Kidney (tissue), 14 donors: ENCODE measurements around the gene SMYD3. TPM values are rescaled to one million over a fixed set of nuclear protein-coding genes. Genes with fewer than 3 reads are reported as not detected.

Experiments used
- DNase-seq, 5 donors: peaks; one replicate each; pipeline ENCODE4 v3.0.0-alpha.2; 2013 to 2020
- FAIRE-seq: peaks from 2 replicates; lab custom pipeline; 2012; peaks lifted over from hg19 to GRCh38; lab: Jason Lieb, UNC
- H3K27ac ChIP-seq, 2 donors: one replicate each; pipeline ENCODE4 v1.7.0; 2013; ENCODE audit warnings: low read depth in 2 of 2, low read length in 2 of 2, inconsistent platforms in 1 of 2
- H3K27me3 ChIP-seq: one replicate; pipeline ENCODE4 v1.7.1; 2013; ENCODE audit warnings: low read length, inconsistent platforms; ENCODE audit not compliant: control insufficient read depth, insufficient read depth
- H3K36me3 ChIP-seq, 3 donors: one replicate each; pipeline versions ENCODE4 v1.7.0 to v1.7.1; 2013; ENCODE audit warnings: low read length in 3 of 3, control low read depth in 1 of 3, inconsistent platforms in 1 of 3; ENCODE audit not compliant: insufficient read depth in 3 of 3, control insufficient read depth in 2 of 3
- H3K4me1 ChIP-seq, 3 donors: one replicate each; pipeline versions ENCODE4 v1.7.0 to v1.7.1; 2013; ENCODE audit warnings: low read length in 3 of 3, inconsistent platforms in 1 of 3, low read depth in 1 of 3; ENCODE audit not compliant: control insufficient read depth in 2 of 3, insufficient read depth in 2 of 3
- H3K4me3 ChIP-seq, 3 donors: one replicate each; pipeline versions ENCODE4 v1.7.0 to v1.8.1; 2013; ENCODE audit warnings: low read length in 3 of 3, control low read depth in 1 of 3, inconsistent platforms in 1 of 3
- H3K9ac ChIP-seq, 3 donors: one replicate each; pipeline versions ENCODE4 v1.7.0 to v1.7.1; 2013; ENCODE audit warnings: low read length in 3 of 3, control low read depth in 1 of 3, inconsistent platforms in 1 of 3
- H3K9me3 ChIP-seq, 3 donors: one replicate each; pipeline versions ENCODE4 v1.7.0 to v1.7.1; 2013; ENCODE audit warnings: low read length in 3 of 3, control low read depth in 1 of 3, inconsistent platforms in 1 of 3; ENCODE audit not compliant: control insufficient read depth in 2 of 3, insufficient read depth in 1 of 3
- CTCF ChIP-seq: IDR thresholded peaks from 3 replicates; pipeline ENCODE4 v1.5.1; 2012; ENCODE audit warnings: mild to moderate bottlenecking, moderate library complexity, borderline replicate concordance; ENCODE audit not compliant: insufficient read depth; ENCODE audit errors: extremely low read depth
- intact Hi-C: fragments of 100-400 bp; cut with DNase I; formaldehyde crosslinking; loops from one replicate; pipeline ENCODE4 v1.11.1; 2022
- polyA plus RNA-seq: library from polyadenylated mRNA; stranded (reverse); fragments of 350-450 nt; fragmentation: Illumina TruSeq; extraction: RNeasy Lipid Tissue Mini Kit (QIAGEN cat#74804); gene quantifications from one replicate; pipeline ENCODE4 v1.2.3, GENCODE V29; 2014; ENCODE audit warnings: low read depth, low replicate concordance; ENCODE audit not compliant: insufficient read depth
- total RNA-seq: library from RNA; stranded (reverse); fragmentation: NEBNext Ultra II Directional; extraction: Animal tissue kit (Norgen Biotek cat#: 25700); gene quantifications from one replicate; pipeline ENCODE4 v1.2.1, GENCODE V29; 2021
- donor health status: control.
- donor health status: control.
- donor health status: control.
- donor health status: control.
- donor health status: control.
- donor health status: DM: yes; HTN: yes; CAD: no.
- donor health status: Normal renal cell carcinoma (clear cell type).

SMYD3 gene
- total and polyA plus RNA-seq, 2 donors from 2014 or later, result 23.3 to 23.9 TPM

GRCh38 chr1:246012341-246012740, 494.7 kb downstream of the SMYD3 start:
- no peak overlapping the region for H3K4me3 ChIP-seq
- H3K9ac ChIP-seq, result no peak overlapping the region
- H3K27me3 ChIP-seq, result no peaks in the 10 kb centered on the region
- H3K36me3 ChIP-seq, result no peaks in the 10 kb centered on the region
- H3K9me3 ChIP-seq, result no peaks in the 10 kb centered on the region
- no peaks in the 10 kb centered on the region for H3K4me1 ChIP-seq
- intact Hi-C loops, result no loop called here
- peak in 3 of 5 donors; percentile 31 to 76 (median 70) for DNase-seq
- H3K27ac ChIP-seq, result no peak overlapping the region
- FAIRE-seq, result peak; percentile 49
- peak; percentile 53 for TF ChIP-seq CTCF

GRCh38 chr1:246010386-246010785, 496.7 kb downstream of the SMYD3 start:
- H3K27me3 ChIP-seq, result no peaks in the 10 kb centered on the region
- no peak for TF ChIP-seq CTCF
- no peaks in the 10 kb centered on the region for H3K36me3 ChIP-seq
- H3K27ac ChIP-seq, result no peak overlapping the region
- intact Hi-C loops, result no loop called here
- H3K4me1 ChIP-seq, result no peaks in the 10 kb centered on the region
- no peaks in the 10 kb centered on the region for H3K9me3 ChIP-seq
- no peak overlapping the region for H3K9ac ChIP-seq
- FAIRE-seq, result no peak
- no peak overlapping the region for H3K4me3 ChIP-seq
- no peak for DNase-seq

GRCh38 chr1:246008363-246008831, 498.7 kb downstream of the SMYD3 start:
- Histone ChIP-seq H3K4me3 (no peak overlapping the region), H3K4me1 (no peaks in the 10 kb centered on the region), H3K9ac (no peak overlapping the region), H3K9me3 (no peaks in the 10 kb centered on the region), H3K27ac (no peak overlapping the region), H3K36me3 (no peaks in the 10 kb centered on the region), H3K27me3 (no peaks in the 10 kb centered on the region)
- intact Hi-C loops, result no loop called here
- TF ChIP-seq CTCF, result no peak
- FAIRE-seq (no peak), DNase-seq (peak in 1 of 5 donors; percentile 43)

- no peaks in the 10 kb centered on the region for H3K36me3 ChIP-seq
- H3K4me1 ChIP-seq, result no peaks in the 10 kb centered on the region
- no peak for FAIRE-seq
- no peak for TF ChIP-seq CTCF
- H3K9ac ChIP-seq, result no peak overlapping the region
- H3K27me3 ChIP-seq, result no peaks in the 10 kb centered on the region
- intact Hi-C loops, result loop anchor here (2.0 kb wide), 1 partner anchor 850 kb away; the partner anchor contains the start of gene KIF26B
- H3K4me3 ChIP-seq, result no peak overlapping the region
- no peak for DNase-seq
- H3K27ac ChIP-seq, result no peak overlapping the region
- H3K9me3 ChIP-seq, result no peaks in the 10 kb centered on the region
Observed at GRCh38 chr1:246005067-246005466, 502.0 kb downstream of the SMYD3 start.
